HepG2 (cell line): Measurements from ENCODE around the gene FOSB. TPM values are rescaled to one million over a fixed set of nuclear protein-coding genes. Genes with fewer than 3 reads are reported as not detected.

ENCODE experiments used
- EHMT2 ChIP-seq: fragments of 200-600 bp; sonication (generic); IDR thresholded peaks from 2 replicates; pipeline ENCODE4 v1.7.0; 2017; ENCODE audit warnings: antibody characterized with exemption, low read depth, low read length, borderline replicate concordance
- MYNN ChIP-seq: sonication (generic); formaldehyde crosslinking; IDR thresholded peaks from 2 replicates; pipeline ENCODE4 v1.4.0; 2020; ENCODE audit warnings: mild to moderate bottlenecking, low read depth, missing genetic modification reagents
- PHF8 ChIP-seq: sonication (generic); formaldehyde crosslinking; IDR thresholded peaks from 2 replicates; pipeline ENCODE4 v1.5.0; 2020; ENCODE audit warnings: missing genetic modification reagents
- SNAI1 ChIP-seq: sonication (generic); formaldehyde crosslinking; IDR thresholded peaks from 2 replicates; pipeline ENCODE4 v1.5.0; 2020; ENCODE audit warnings: mild to moderate bottlenecking, missing genetic modification reagents, borderline replicate concordance
- SOX13 ChIP-seq, 3 experiments: fragments of 450-650 bp in 1 of 3; sonication (generic) in 1 of 3; formaldehyde crosslinking in 1 of 3; IDR thresholded peaks in 2 of 3; conservative IDR thresholded peaks in 1 of 3; 2 replicates each; pipeline versions ENCODE4 v1.5.0 to v1.6.1; 2016 to 2020; ENCODE audit warnings: antibody characterized with exemption in 1 of 3, mild to moderate bottlenecking in 1 of 3, missing compliant biosample characterization in 1 of 3, missing genetic modification reagents in 1 of 3, moderate library complexity in 1 of 3
- TGIF2 ChIP-seq: IDR thresholded peaks from 2 replicates; pipeline ENCODE4 v1.6.1; 2016; ENCODE audit warnings: control low read depth, missing compliant biosample characterization
- XBP1 ChIP-seq: sonication (generic); formaldehyde crosslinking; IDR thresholded peaks from 2 replicates; pipeline ENCODE4 v1.5.0; 2020; ENCODE audit warnings: missing genetic modification reagents
- YY1 ChIP-seq: IDR thresholded peaks from 2 replicates; pipeline ENCODE4 v1.6.1; 2011; ENCODE audit warnings: low read length, low read depth, moderate library complexity, mild to moderate bottlenecking; ENCODE audit not compliant: insufficient read depth, insufficient replicate concordance
- ZNF326 ChIP-seq: sonication (generic); formaldehyde crosslinking; IDR thresholded peaks from 2 replicates; pipeline ENCODE4 v1.4.0; 2020; ENCODE audit warnings: missing genetic modification reagents, borderline replicate concordance
- ZNF33B ChIP-seq: sonication (generic); formaldehyde crosslinking; IDR thresholded peaks from 2 replicates; pipeline ENCODE4 v1.5.1; 2020; ENCODE audit warnings: mild to moderate bottlenecking, missing genetic modification reagents
- ZNF605 ChIP-seq: sonication (generic); formaldehyde crosslinking; IDR thresholded peaks from 2 replicates; pipeline ENCODE4 v1.8.0; 2022; ENCODE audit warnings: mild to moderate bottlenecking, missing genetic modification reagents
- ZNF614 ChIP-seq: IDR thresholded peaks from 2 replicates; pipeline ENCODE4 v1.6.1; 2018; ENCODE audit warnings: missing biosample characterization, missing genetic modification reagents, inconsistent platforms, borderline replicate concordance
- ZNF724P ChIP-seq: sonication (generic); formaldehyde crosslinking; IDR thresholded peaks from 2 replicates; pipeline ENCODE4 v1.8.0; 2022; ENCODE audit warnings: missing genetic modification reagents, borderline replicate concordance
- ZZZ3 ChIP-seq: sonication (generic); formaldehyde crosslinking; IDR thresholded peaks from 2 replicates; pipeline ENCODE4 v1.4.0; 2020; ENCODE audit warnings: missing genetic modification reagents, mild to moderate bottlenecking, borderline replicate concordance
- polyA plus RNA-seq, 8 experiments: library from polyadenylated mRNA; depleted of rRNA in 3 of 8; stranded (reverse) in 7 of 8; unstranded in 1 of 8; fragments of >200 nt; fragmentation: Illumina TruSeq in 4 of 8; extraction: Trizol in 4 of 8; gene quantifications; 2 replicates each; pipeline versions ENCODE4 v1.2.1 to v1.2.3, GENCODE V29; 2011 to 2016; ENCODE audit warnings: low read depth in 4 of 8, missing spikeins in 1 of 8, mixed read lengths in 1 of 8; ENCODE audit not compliant: insufficient read depth in 1 of 8
- total RNA-seq, 5 experiments: library from RNA; depleted of rRNA; stranded (reverse); fragments of >200 nt; fragmentation: Illumina TruSeq; extraction: Trizol; gene quantifications; 2 replicates each; pipeline ENCODE4 v1.2.3, GENCODE V29; 2016; ENCODE audit warnings: low read depth in 1 of 5
- TF ChIP-seq, protein P1 (sequence below): IDR thresholded peaks from 2 replicates; pipeline ENCODE4 v1.4.0; 2020; ENCODE audit warnings: mild to moderate bottlenecking, missing genetic modification reagents
- TF ChIP-seq, protein P2 (sequence below): sonication (generic); formaldehyde crosslinking; IDR thresholded peaks from 2 replicates; pipeline ENCODE4 v1.5.1; 2020; ENCODE audit warnings: mild to moderate bottlenecking, missing genetic modification reagents
- TF ChIP-seq, protein P3 (sequence below): sonication (generic); formaldehyde crosslinking; IDR thresholded peaks from 2 replicates; pipeline ENCODE4 v1.5.1; 2020; ENCODE audit warnings: missing genetic modification reagents, mild to moderate bottlenecking, borderline replicate concordance
- TF ChIP-seq, protein P4 (sequence below): sonication (generic); formaldehyde crosslinking; IDR thresholded peaks from 2 replicates; pipeline ENCODE4 v1.4.0; 2020; ENCODE audit warnings: missing genetic modification reagents, low read depth, mild to moderate bottlenecking, borderline replicate concordance

The FOSB gene
- total and polyA plus RNA-seq, 2 of the 13 experiments (the other 11 are each of a cell fraction or from before 2014, with no cell fraction given) = 2.8 to 6.0 TPM

DNA sequence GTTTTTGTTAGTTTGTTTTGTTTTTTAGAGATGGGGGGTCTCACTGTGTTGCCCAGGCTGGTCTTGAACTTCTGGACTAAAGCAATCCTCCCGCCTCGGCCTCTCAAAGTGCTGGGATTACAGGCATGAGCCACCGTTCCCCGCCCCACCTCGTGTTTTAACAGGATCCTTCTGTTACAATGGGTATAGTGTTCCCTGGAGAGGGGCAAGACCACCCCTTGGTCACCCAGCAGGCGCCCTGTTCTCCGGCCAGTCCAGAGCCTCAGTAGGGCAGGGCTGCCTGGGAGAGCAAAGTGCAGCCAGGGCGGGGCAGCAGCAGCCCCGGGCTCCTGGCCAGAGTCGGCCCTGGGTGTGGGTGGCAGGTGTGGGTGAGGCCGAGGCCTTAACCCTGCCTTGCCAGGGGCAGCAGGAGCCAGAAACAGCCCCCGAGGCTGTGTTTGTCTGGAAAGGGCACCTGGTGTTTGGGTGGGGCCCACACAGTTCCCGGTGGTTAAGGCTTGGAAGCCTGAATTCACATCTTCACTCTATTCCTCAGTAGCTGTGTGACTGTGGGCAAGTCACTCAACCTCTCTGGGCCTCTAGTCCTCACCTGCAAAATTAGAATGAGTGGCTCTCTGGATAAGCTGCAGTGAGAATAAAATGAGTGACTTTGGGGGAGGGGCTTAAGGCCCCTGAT is 46.7 kb downstream of the FOSB start (continued):
- TF ChIP-seq, protein P1, sequence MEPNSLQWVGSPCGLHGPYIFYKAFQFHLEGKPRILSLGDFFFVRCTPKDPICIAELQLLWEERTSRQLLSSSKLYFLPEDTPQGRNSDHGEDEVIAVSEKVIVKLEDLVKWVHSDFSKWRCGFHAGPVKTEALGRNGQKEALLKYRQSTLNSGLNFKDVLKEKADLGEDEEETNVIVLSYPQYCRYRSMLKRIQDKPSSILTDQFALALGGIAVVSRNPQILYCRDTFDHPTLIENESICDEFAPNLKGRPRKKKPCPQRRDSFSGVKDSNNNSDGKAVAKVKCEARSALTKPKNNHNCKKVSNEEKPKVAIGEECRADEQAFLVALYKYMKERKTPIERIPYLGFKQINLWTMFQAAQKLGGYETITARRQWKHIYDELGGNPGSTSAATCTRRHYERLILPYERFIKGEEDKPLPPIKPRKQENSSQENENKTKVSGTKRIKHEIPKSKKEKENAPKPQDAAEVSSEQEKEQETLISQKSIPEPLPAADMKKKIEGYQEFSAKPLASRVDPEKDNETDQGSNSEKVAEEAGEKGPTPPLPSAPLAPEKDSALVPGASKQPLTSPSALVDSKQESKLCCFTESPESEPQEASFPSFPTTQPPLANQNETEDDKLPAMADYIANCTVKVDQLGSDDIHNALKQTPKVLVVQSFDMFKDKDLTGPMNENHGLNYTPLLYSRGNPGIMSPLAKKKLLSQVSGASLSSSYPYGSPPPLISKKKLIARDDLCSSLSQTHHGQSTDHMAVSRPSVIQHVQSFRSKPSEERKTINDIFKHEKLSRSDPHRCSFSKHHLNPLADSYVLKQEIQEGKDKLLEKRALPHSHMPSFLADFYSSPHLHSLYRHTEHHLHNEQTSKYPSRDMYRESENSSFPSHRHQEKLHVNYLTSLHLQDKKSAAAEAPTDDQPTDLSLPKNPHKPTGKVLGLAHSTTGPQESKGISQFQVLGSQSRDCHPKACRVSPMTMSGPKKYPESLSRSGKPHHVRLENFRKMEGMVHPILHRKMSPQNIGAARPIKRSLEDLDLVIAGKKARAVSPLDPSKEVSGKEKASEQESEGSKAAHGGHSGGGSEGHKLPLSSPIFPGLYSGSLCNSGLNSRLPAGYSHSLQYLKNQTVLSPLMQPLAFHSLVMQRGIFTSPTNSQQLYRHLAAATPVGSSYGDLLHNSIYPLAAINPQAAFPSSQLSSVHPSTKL (CRISPR knock-in tag) = peak; percentile 61; the same call in 1 of the 2 replicates
- no peak for TF ChIP-seq PHF8
- TF ChIP-seq ZNF33B = no peak
- no peak for TF ChIP-seq SNAI1 (CRISPR knock-in tag)
- TF ChIP-seq ZNF605 (CRISPR knock-in tag) = peak; percentile 67; the same call in 1 of the 2 replicates
- no peak for TF ChIP-seq ZNF326
- peak; percentile 11 for TF ChIP-seq YY1
- no peak for TF ChIP-seq ZNF724P (CRISPR knock-in tag)
- TF ChIP-seq, protein P2, sequence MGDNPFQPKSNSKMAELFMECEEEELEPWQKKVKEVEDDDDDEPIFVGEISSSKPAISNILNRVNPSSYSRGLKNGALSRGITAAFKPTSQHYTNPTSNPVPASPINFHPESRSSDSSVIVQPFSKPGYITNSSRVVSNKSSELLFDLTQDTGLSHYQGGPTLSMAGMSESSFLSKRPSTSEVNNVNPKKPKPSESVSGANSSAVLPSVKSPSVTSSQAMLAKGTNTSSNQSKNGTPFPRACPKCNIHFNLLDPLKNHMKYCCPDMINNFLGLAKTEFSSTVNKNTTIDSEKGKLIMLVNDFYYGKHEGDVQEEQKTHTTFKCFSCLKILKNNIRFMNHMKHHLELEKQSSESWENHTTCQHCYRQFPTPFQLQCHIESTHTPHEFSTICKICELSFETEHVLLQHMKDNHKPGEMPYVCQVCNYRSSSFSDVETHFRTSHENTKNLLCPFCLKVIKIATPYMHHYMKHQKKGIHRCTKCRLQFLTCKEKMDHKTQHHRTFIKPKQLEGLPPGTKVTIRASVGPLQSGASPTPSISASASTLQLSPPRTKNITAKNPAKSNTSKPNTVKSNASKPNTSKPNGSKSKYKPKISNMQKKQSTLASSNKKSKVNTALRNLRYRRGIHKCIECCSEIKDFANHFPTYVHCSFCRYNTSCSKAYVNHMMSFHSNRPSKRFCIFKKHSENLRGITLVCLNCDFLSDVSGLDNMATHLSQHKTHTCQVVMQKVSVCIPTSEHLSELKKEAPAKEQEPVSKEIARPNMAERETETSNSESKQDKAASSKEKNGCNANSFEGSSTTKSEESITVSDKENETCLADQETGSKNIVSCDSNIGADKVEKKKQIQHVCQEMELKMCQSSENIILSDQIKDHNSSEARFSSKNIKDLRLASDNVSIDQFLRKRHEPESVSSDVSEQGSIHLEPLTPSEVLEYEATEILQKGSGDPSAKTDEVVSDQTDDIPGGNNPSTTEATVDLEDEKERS (CRISPR knock-in tag) = no peak
- TF ChIP-seq EHMT2 = no peak; the same call in 1 of the 2 replicates
- no peak for TF ChIP-seq ZNF614 (CRISPR knock-in tag)
- no peak for TF ChIP-seq SOX13 (IDR thresholded peaks at IDR 0.05)
- TF ChIP-seq SOX13 (CRISPR knock-in tag; conservative IDR thresholded peaks at IDR 0.05 in 1 of 2, IDR thresholded peaks at IDR 0.05 in 1 of 2) = peak in 1 of 2 experiments; percentile 60; a peak in 1 of 4 replicates
- TF ChIP-seq, protein P3, sequence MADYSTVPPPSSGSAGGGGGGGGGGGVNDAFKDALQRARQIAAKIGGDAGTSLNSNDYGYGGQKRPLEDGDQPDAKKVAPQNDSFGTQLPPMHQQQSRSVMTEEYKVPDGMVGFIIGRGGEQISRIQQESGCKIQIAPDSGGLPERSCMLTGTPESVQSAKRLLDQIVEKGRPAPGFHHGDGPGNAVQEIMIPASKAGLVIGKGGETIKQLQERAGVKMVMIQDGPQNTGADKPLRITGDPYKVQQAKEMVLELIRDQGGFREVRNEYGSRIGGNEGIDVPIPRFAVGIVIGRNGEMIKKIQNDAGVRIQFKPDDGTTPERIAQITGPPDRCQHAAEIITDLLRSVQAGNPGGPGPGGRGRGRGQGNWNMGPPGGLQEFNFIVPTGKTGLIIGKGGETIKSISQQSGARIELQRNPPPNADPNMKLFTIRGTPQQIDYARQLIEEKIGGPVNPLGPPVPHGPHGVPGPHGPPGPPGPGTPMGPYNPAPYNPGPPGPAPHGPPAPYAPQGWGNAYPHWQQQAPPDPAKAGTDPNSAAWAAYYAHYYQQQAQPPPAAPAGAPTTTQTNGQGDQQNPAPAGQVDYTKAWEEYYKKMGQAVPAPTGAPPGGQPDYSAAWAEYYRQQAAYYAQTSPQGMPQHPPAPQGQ = no peak
- no peak for TF ChIP-seq XBP1 (CRISPR knock-in tag)
- no peak for TF ChIP-seq TGIF2 (CRISPR knock-in tag)
- no peak for TF ChIP-seq MYNN (CRISPR knock-in tag)
- no peak for TF ChIP-seq ZZZ3
- TF ChIP-seq, protein P4, sequence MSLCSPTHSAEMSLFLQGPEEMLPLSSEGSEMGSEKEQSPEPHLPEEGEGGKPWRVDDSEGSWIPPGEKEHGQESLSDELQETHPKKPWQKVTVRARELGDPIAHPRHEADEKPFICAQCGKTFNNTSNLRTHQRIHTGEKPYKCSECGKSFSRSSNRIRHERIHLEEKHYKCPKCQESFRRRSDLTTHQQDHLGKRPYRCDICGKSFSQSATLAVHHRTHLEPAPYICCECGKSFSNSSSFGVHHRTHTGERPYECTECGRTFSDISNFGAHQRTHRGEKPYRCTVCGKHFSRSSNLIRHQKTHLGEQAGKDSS = no peak
